SK-N-SH treated with all-trans-retinoic acid at 6 μM for 48 hours (cell line): ENCODE data around the gene DGCR2.
"Not testable (repeated sequence)": the region's sequence is repeated elsewhere in the genome, so short reads cannot be mapped to it uniquely, and the experiment has no call there.

Source experiments
- ATAC-seq: fragments of 200-7000 bp; cut with Tn5 transposase; 3 replicates; pipeline ENCODE4 v1.9.1; 2020; ENCODE audit warnings: mild to moderate bottlenecking, moderate library complexity
- ARNTL ChIP-seq: fragments of 450-650 bp; formaldehyde crosslinking; IDR thresholded peaks from 2 replicates; pipeline ENCODE4 v1.5.0; 2020; ENCODE audit warnings: low read depth, mild to moderate bottlenecking, moderate library complexity, borderline replicate concordance
- BACH2 ChIP-seq: fragments of 250-450 bp; sonication (Bioruptor Pico); IDR thresholded peaks from 2 replicates; pipeline ENCODE4 v1.9.0; 2021; ENCODE audit warnings: mild to moderate bottlenecking, borderline replicate concordance
- CSDC2 ChIP-seq: fragments of 250-450 bp; sonication (Bioruptor Pico); IDR thresholded peaks from 2 replicates; pipeline ENCODE4 v1.5.0; 2020; ENCODE audit warnings: mild to moderate bottlenecking, moderate library complexity
- CSRNP3 ChIP-seq: fragments of 250-450 bp; sonication (Bioruptor Pico); IDR thresholded peaks from 2 replicates; pipeline ENCODE4 v1.5.1; 2021; ENCODE audit warnings: mild to moderate bottlenecking, moderate library complexity
- ESRRG ChIP-seq: fragments of 250-450 bp; sonication (Bioruptor Pico); IDR thresholded peaks from 2 replicates; pipeline ENCODE4 v1.6.1; 2021; ENCODE audit warnings: mild to moderate bottlenecking
- GLIS3 ChIP-seq: fragments of 250-450 bp; sonication (Bioruptor Pico); IDR thresholded peaks from 2 replicates; pipeline ENCODE4 v1.5.0; 2020; ENCODE audit warnings: mild to moderate bottlenecking, moderate library complexity
- ISL1 ChIP-seq: fragments of 250-450 bp; sonication (Bioruptor Pico); IDR thresholded peaks from 2 replicates; pipeline ENCODE4 v2.1.2; 2022; ENCODE audit warnings: mild to moderate bottlenecking, moderate library complexity
- POU6F1 ChIP-seq: fragments of 250-450 bp; sonication (Bioruptor Pico); IDR thresholded peaks from 2 replicates; pipeline ENCODE4 v1.8.0; 2021; ENCODE audit warnings: low read depth, mild to moderate bottlenecking, moderate library complexity, borderline replicate concordance
- PPARA ChIP-seq: fragments of 250-450 bp; sonication (Bioruptor Pico); IDR thresholded peaks from 2 replicates; pipeline ENCODE4 v1.5.0; 2020; ENCODE audit warnings: mild to moderate bottlenecking, borderline replicate concordance
- RARB ChIP-seq: fragments of 250-450 bp; sonication (Bioruptor Pico); IDR thresholded peaks from 2 replicates; pipeline ENCODE4 v1.8.0; 2021; ENCODE audit warnings: mild to moderate bottlenecking, moderate library complexity
- SNAI2 ChIP-seq: fragments of 250-450 bp; sonication (Bioruptor Pico); IDR thresholded peaks from 2 replicates; pipeline ENCODE4 v1.5.0; 2020; ENCODE audit warnings: mild to moderate bottlenecking, moderate library complexity
- TCF4 ChIP-seq: fragments of 250-450 bp; sonication (Bioruptor Pico); IDR thresholded peaks from 2 replicates; pipeline ENCODE4 v1.8.0; 2021; ENCODE audit warnings: mild to moderate bottlenecking, moderate library complexity, borderline replicate concordance
- TOX ChIP-seq: fragments of 250-450 bp; sonication (Bioruptor Pico); IDR thresholded peaks from 2 replicates; pipeline ENCODE4 v1.8.0; 2021; ENCODE audit warnings: mild to moderate bottlenecking, moderate library complexity, borderline replicate concordance
- ZC3H10 ChIP-seq: fragments of 250-450 bp; sonication (Bioruptor Pico); IDR thresholded peaks from 2 replicates; pipeline ENCODE4 v1.5.1; 2021; ENCODE audit warnings: mild to moderate bottlenecking, moderate library complexity
- ZFP3 ChIP-seq: fragments of 250-450 bp; sonication (Bioruptor Pico); IDR thresholded peaks from 2 replicates; pipeline ENCODE4 v1.5.0; 2020; ENCODE audit warnings: mild to moderate bottlenecking, moderate library complexity
- ZFP30 ChIP-seq: fragments of 450-650 bp; formaldehyde crosslinking; IDR thresholded peaks from 2 replicates; pipeline ENCODE4 v1.5.0; 2022; ENCODE audit warnings: mild to moderate bottlenecking, moderate library complexity
- ZNF565 ChIP-seq: fragments of 450-650 bp; formaldehyde crosslinking; conservative IDR thresholded peaks from 2 replicates; pipeline ENCODE4 v1.5.0; 2020; ENCODE audit warnings: low read depth, mild to moderate bottlenecking, moderate library complexity
- ZNF70 ChIP-seq: fragments of 450-650 bp; formaldehyde crosslinking; IDR thresholded peaks from 2 replicates; pipeline ENCODE4 v1.5.0; 2020; ENCODE audit warnings: mild to moderate bottlenecking, moderate library complexity
- ZNF8 ChIP-seq: fragments of 450-650 bp; formaldehyde crosslinking; IDR thresholded peaks from 2 replicates; pipeline ENCODE4 v1.5.0; 2020; ENCODE audit warnings: mild to moderate bottlenecking, moderate library complexity
- TF ChIP-seq, protein P1 (sequence below): fragments of 250-450 bp; sonication (Bioruptor Pico); IDR thresholded peaks from 2 replicates; pipeline ENCODE4 v1.8.0; 2020; ENCODE audit warnings: mild to moderate bottlenecking, moderate library complexity, borderline replicate concordance
- TF ChIP-seq, protein P2 (sequence below): fragments of 250-450 bp; sonication (Bioruptor Pico); IDR thresholded peaks from 2 replicates; pipeline ENCODE4 v1.5.1; 2020; ENCODE audit warnings: low read depth, mild to moderate bottlenecking, moderate library complexity

Gene DGCR2

GRCh38 chr22:19080853-19081252, 41.4 kb downstream of the DGCR2 start:
- no peak for ATAC-seq
- no peak for TF ChIP-seq ZNF8 (CRISPR knock-in tag)
- no peak for TF ChIP-seq ARNTL
- no peak for TF ChIP-seq PPARA (CRISPR knock-in tag)
- no peak for TF ChIP-seq ZNF70
- TF ChIP-seq ZFP30: no peak
- no peak for TF ChIP-seq ZFP3
- no peak for TF ChIP-seq SNAI2 (CRISPR knock-in tag)

GRCh38 chr22:19079691-19080090, 42.5 kb downstream of the DGCR2 start:
- ATAC-seq: no peak
- TF ChIP-seq ISL1 (no peak), POU6F1 (no peak), GLIS3 (CRISPR knock-in tag) (no peak), ZC3H10 (no peak), ZFP30 (no peak), ARNTL (no peak), PPARA (CRISPR knock-in tag) (no peak), RARB (CRISPR knock-in tag) (no peak), CSDC2 (CRISPR knock-in tag) (no peak), TOX (CRISPR knock-in tag) (no peak), ZFP3 (no peak)
- TF ChIP-seq, protein P1, sequence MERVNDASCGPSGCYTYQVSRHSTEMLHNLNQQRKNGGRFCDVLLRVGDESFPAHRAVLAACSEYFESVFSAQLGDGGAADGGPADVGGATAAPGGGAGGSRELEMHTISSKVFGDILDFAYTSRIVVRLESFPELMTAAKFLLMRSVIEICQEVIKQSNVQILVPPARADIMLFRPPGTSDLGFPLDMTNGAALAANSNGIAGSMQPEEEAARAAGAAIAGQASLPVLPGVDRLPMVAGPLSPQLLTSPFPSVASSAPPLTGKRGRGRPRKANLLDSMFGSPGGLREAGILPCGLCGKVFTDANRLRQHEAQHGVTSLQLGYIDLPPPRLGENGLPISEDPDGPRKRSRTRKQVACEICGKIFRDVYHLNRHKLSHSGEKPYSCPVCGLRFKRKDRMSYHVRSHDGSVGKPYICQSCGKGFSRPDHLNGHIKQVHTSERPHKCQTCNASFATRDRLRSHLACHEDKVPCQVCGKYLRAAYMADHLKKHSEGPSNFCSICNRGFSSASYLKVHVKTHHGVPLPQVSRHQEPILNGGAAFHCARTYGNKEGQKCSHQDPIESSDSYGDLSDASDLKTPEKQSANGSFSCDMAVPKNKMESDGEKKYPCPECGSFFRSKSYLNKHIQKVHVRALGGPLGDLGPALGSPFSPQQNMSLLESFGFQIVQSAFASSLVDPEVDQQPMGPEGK (CRISPR knock-in tag): no peak
- TF ChIP-seq, protein P2, sequence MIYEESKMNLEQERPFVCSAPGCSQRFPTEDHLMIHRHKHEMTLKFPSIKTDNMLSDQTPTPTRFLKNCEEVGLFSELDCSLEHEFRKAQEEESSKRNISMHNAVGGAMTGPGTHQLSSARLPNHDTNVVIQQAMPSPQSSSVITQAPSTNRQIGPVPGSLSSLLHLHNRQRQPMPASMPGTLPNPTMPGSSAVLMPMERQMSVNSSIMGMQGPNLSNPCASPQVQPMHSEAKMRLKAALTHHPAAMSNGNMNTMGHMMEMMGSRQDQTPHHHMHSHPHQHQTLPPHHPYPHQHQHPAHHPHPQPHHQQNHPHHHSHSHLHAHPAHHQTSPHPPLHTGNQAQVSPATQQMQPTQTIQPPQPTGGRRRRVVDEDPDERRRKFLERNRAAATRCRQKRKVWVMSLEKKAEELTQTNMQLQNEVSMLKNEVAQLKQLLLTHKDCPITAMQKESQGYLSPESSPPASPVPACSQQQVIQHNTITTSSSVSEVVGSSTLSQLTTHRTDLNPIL (CRISPR knock-in tag): no peak

DNA sequence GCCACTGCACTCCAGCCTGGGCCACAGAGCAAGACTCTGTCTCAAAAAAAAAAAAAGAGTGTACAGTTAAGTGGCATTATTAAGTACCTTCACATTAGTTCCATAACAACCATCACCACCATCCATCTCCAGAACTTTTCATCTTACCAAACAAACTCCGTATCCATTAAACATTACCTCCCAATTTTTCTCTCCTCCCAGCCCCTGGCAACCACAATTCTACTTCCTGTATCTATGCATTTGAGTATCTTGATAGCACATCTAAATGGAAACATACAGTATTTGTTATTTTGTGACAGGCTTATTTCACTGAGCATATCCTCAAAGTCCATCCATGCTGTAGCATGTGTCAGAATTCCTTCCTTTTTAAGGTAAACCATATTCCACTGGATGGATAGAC, 46.8 kb downstream of the DGCR2 start:
- ATAC-seq: no peak
- TF ChIP-seq GLIS3 (CRISPR knock-in tag) (no peak), TOX (CRISPR knock-in tag) (no peak), BACH2 (CRISPR knock-in tag) (no peak), TCF4 (CRISPR knock-in tag) (no peak), CSRNP3 (CRISPR knock-in tag) (no peak)

GRCh38 chr22:19072853-19073252, 49.4 kb downstream of the DGCR2 start:
- ATAC-seq: not testable (repeated sequence)

- TF ChIP-seq RARB (CRISPR knock-in tag): no peak
- TF ChIP-seq ZNF70: no peak
- no peak for TF ChIP-seq TCF4 (CRISPR knock-in tag)
- no peak for TF ChIP-seq ESRRG (CRISPR knock-in tag)
- TF ChIP-seq, protein P1 (CRISPR knock-in tag): no peak
- TF ChIP-seq GLIS3 (CRISPR knock-in tag): no peak
- no peak for TF ChIP-seq ISL1
- no peak for TF ChIP-seq BACH2 (CRISPR knock-in tag)
- no peak for TF ChIP-seq ZNF565 (CRISPR knock-in tag)
- TF ChIP-seq ZC3H10: no peak
- no peak for TF ChIP-seq CSRNP3 (CRISPR knock-in tag)
- ATAC-seq: no peak
Observed at GRCh38 chr22:19070397-19071169, 51.6 kb downstream of the DGCR2 start.
